COLO668 (cell line): ENCODE measurements around the gene ASNS.
A peak's percentile ranks its signal among the peaks of the same experiment; 100 is the strongest.
"Not testable (repeated sequence)": the region's sequence is repeated elsewhere in the genome, so short reads cannot be mapped to it uniquely, and the experiment has no call there.

ENCODE experiments used
- DNase-seq: peaks from one replicate; lab custom pipeline; 2025; ENCODE audit not compliant: unreplicated experiment; lab: John Stamatoyannopoulos, UW

ASNS gene, protein sequence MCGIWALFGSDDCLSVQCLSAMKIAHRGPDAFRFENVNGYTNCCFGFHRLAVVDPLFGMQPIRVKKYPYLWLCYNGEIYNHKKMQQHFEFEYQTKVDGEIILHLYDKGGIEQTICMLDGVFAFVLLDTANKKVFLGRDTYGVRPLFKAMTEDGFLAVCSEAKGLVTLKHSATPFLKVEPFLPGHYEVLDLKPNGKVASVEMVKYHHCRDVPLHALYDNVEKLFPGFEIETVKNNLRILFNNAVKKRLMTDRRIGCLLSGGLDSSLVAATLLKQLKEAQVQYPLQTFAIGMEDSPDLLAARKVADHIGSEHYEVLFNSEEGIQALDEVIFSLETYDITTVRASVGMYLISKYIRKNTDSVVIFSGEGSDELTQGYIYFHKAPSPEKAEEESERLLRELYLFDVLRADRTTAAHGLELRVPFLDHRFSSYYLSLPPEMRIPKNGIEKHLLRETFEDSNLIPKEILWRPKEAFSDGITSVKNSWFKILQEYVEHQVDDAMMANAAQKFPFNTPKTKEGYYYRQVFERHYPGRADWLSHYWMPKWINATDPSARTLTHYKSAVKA

DNA sequence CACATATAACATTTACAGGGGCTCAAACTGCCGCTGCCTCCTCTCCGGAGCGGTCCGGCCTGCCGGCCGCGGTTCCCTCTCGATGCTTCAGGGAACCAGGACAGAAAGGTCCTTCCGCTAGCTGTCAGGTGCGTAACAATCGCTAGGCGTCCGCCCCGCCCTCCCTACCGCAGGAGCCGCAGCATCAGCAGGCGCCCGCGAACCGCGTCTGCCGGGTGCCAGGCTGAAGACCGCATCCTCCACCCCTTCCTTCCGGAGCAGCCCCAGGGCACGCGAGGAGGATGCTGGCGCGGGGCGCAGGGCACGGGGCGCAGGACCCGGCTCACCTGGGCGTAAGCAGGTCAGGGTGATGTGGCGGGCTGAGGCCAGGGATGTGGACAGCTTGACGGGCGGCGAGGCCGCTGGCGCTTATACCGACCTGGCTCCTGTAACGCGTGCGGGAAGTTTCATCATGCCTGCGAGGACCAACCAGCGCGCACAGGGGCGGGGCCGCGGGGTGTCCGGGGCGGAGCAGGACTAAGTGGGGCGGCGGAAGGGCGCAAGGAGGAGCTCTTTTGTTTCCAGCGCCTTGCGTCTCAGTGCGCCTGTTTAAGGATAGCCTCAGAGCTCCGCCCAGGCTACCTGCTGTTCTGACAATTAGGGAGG is at the start of gene ASNS:
Gene ASNS, minus strand, starts transcription at position 384 of the 645 bp plus-strand sequence. CDS start 3,252 bp downstream, outside the sequence.
- peak; percentile 95 for DNase-seq

DNA sequence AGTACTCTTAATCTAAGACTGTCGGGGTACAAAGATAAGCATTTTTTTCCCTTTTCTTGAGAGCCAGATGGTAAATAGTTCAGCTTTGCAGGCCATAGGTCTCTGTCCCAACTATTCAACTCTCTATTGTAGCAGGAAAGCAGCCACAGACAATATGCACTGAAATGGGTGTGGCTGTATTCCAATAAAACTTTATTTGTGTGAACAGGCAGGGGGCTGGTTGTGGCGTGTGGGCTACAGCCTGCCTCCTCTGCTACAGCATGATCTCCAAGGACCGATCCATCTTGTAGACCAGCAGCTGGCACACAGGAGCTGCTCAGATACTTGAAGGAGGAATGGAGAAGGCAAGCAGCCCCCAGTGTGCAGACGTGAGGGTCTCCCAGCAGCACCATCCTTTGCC is 49.0 kb upstream of the ASNS start:
- not testable (repeated sequence) for DNase-seq

DNA sequence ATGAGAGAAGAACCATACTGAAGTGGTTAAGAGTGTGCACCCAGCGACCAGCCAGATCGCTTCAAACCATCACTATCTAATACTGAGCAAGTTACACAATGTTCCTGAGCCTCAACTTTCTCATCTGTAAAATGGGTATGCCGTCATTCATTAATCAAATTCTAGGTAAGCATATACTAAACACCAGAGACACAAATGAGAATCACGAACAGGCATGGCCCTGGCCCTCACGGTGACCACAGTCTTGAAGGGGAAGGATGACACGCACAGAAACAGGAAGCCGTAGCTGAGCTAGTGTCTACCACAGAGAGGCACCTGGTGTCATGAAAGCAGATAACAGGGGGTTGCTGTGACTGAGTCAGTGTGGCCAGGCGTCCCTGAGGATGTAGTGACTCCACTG is 43.1 kb upstream of the ASNS start:
- not testable (repeated sequence) for DNase-seq

DNA sequence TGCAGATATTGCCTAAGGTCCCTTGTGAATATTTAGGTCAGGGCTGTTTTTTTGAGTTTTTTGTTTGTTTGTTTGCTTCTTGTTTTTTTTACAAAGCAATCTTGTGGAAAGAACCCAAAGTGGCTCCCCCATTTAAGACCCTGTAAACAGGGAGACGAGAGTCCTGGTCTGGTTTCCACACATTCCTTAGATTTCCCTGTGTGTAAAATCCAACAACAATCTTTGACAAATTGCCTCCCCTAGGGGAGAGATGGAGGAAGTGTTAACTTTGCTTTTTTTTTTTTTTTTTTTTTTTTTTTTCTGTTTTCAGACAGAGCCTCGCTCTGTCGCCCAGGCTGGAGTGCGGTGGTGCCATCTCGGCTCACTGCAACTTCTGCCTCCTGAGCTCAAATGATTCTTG is 40.1 kb upstream of the ASNS start:
- DNase-seq = not testable (repeated sequence)

DNA sequence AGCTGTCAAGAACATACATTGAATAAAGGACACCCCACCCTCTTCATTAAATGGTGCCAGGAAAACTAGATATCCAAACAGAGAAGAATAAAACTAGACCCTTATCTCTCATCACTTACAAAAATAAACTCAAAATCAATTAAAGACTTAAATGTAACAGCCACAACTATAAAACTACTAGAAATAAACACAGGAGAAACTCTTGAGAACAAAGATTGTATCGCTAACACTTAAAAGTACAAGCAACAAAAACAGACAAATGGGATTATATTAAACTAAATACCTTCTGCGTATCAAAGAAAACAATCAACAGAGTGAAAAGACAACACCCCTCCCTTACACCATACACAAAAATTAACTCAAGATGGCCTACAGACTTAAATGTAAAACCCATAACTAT is 24.7 kb upstream of the ASNS start:
- not testable (repeated sequence) for DNase-seq

DNA sequence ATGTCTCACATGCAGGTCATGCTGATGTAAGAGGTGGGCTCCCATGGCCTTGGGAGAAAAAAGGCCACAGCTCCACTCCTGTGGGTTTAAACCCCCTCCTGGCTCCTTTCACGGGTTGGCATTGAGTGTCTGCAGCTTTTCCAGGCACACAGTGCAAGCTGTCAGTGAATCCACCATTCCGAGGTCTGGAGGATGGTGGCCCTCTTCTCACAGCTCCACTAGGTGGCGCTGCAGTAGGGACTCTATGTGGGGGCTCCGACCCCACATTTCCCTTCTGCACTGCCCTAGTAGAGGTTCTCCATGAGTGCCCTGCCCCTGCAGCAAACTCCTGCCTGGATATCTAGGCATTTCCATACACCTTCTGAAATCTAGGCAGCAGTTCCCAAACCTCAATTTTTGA is 19.5 kb upstream of the ASNS start:
- DNase-seq = not testable (repeated sequence)

DNA sequence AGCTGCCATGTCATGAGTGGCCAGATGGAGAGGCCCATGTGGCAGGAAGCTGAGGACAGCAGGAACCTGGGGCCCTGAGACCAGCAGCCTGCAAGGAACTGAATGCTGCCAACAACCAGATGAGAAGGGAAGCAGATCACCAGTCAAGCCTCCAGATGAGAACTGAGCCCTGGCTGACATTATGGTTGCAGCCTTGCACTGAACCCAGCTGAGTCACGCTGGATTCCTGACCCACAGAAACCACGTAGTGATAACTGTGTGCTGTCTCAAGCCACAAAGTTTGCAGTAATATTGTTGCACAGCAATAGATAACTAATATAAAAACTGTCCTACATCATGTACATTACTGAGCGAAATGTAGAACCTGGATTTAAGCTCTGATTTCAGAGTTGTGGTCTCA is 7.3 kb upstream of the ASNS start:
- not testable (repeated sequence) for DNase-seq

DNA sequence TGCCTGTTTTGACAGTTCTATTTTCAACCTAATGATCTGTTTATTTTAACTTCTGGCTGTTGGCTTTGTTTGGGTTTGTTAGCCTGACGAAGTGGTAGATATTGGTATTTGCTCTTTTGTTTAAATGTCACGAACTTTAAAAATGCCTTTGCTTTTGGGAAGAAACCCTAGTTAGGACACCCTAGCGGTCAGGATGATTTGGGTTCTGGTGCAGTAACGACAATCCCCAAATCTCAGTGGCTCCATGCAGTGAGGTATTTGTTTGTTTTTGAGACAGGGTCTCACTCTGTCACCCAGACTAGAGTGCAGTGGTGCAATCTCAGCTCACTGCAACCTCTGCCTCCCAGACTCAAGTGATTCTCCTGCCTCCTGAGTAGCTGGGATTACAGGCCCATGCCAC is 2.7 kb upstream of the ASNS start:
- DNase-seq = not testable (repeated sequence)

DNA sequence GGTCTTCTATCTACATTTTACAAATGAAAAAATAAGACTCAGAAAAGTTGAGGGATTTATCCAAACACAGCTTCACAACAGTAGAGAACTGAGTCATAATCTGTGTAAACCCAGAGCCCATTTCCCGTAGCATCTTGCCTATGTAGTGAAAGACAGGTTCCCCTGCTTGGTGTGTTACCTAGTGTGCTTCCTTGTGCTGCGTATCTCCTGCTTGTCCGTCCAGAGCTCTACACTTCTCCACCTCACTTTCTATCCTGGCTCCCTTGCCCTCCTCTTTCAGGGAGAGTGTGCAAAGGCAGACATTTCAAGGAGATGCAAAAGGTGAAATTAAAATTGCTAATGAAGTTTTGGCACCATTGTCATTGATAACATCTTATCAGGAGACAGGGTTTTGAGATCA is 1.4 kb upstream of the ASNS start:
- DNase-seq = no peak

DNA sequence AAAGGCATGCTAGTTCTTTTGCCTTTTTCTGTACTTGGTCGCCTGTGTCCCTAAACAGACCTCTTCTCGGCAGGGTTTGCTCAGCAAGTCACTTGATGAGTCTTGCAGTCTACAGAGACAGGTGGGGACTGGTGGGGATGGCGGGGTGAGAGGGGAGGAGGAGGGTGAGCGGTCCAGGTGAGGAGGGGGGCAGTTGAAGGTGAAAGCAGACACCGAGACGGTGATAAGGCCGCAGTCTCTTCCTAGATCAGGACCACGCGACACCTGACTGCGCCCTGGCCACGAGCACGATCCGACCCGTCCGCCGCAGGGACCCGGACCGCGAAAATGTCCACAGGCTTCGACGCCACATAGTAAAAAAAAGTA is 566 bp downstream of the ASNS start:
- DNase-seq = peak; percentile 78

DNA sequence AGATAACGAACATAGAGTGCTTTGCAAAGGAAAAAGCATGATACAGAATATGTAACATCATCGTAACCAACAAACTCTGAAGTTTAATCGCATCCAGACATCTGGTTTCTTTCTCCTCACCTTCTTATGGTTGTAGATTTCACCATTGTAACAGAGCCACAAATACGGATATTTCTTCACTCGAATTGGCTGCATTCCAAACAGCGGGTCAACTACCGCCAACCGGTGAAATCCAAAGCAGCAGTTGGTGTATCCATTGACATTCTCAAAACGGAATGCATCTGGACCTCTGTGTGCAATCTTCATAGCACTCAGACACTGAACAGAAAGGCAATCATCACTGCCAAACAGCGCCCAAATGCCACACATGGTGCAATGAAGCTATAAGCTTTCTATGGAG is 3.4 kb downstream of the ASNS start:
- DNase-seq = no peak

DNA sequence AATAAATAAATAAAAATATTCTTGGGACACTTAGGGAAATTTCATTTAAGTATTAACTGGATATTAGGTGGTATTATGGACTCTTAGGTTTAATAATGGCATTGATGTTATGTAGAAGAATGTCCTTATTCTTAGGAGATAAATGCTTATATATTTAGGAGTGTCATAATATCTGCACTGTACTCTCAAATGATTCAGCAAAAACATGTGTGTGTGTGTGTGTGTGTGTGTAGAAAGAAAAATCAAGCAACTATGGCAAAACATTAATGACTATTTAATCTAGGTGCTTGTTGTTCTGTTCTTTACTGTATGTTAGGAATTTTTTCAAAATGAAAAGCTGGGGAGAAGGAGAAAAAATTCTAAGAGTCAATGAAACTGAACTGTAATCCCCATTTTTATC is 3.9 kb downstream of the ASNS start:
- no peak for DNase-seq

DNA sequence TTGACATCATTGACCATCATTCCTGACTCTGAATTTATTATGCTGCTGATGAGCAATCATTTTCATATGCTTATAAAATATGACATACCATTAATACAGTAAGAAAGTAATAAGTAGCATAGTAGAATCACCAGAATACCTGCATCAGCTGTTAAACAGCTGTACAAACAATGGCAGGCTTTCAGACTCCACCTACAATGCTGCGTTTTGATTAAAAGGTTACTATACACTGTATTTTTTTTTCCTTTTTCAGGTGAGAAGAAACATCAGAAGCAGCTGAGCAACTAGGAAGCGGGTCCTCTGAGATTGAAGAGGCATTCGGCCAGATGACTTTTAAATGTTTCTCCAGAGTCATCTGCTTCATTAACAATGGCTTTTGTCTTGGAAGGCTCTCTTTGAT is 7.1 kb downstream of the ASNS start:
- no peak for DNase-seq

DNA sequence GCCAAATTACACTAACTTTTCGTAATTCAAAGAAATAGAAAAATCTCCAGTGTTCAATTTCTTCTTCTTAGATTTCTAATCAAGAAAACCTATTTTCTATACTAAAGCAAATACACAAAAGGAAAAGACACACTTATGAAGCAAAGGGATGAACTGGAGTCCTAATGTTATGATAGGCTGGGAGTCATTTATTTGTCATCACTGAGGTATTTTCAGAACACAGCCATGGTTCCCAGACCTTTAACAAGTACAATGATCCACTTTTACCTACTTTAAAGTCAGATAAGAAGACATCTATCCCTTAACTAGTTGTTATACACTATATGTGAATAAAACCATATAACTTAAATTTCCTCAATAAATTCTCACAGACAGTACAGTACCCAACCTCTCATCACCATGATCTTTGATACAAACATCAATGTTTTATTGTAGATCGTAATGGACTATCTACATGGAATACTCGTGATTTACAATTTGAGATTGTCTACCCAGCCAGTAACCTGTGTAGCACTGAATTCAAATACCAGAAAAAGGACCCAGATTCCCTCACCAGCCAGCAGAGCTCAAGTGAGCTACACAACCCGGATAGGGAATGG is 12.5 kb downstream of the ASNS start:
- no peak for DNase-seq

DNA sequence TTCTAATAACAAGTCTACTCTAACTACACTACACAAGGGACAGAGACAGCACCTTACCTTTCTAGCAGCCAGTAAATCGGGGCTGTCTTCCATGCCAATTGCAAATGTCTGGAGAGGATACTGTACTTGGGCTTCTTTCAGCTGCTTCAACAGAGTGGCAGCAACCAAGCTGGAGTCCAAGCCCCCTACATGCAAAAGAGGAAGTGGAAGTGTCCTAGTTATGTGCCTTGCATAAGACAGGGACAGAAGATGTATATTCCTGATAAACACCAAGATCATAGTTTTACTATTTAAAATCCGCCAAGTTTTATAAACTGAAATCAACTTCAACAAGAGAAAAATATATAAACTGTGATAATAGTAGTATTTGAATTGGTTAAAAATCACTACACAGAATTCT is 14.0 kb downstream of the ASNS start:
- DNase-seq = no peak

DNA sequence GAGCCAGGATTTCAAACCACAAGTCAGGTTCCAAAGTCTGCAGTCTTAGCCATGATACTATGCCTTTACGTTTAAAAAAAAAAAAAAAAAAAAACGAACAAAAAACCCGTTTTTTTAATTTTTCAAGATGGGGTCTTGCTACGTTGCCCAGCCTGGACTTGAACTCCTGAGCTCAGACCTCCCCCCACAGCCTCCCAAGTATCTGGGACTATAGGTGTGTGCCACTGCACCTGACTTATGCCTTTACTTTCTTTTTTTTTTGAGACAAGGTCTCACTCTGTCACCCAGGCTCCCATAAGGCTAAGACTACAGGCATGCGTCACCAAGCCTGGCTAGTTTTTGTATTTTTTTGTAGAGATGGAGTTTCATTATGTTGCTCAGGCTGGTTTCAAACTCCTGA is 14.7 kb downstream of the ASNS start:
- no peak for DNase-seq

DNA sequence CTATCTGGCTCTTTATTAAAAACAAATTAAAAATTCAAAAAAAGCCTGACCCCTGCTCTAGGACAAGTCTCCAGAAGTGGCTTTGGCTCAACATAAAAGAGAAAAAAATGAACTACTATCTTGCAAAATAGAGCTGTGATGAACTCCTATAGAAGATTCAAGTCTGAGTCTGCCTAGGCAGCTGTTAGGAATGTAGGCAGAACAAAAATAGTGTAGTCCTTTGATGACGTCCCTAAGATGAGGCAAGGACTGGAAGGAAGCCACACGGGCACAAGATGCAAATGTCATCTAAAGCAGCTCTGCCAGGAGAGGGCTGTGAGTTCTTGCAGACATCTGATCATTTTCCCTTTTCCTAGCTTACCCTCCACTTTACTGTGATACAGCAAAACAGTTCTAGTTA is 20.5 kb downstream of the ASNS start:
- no peak for DNase-seq

DNA sequence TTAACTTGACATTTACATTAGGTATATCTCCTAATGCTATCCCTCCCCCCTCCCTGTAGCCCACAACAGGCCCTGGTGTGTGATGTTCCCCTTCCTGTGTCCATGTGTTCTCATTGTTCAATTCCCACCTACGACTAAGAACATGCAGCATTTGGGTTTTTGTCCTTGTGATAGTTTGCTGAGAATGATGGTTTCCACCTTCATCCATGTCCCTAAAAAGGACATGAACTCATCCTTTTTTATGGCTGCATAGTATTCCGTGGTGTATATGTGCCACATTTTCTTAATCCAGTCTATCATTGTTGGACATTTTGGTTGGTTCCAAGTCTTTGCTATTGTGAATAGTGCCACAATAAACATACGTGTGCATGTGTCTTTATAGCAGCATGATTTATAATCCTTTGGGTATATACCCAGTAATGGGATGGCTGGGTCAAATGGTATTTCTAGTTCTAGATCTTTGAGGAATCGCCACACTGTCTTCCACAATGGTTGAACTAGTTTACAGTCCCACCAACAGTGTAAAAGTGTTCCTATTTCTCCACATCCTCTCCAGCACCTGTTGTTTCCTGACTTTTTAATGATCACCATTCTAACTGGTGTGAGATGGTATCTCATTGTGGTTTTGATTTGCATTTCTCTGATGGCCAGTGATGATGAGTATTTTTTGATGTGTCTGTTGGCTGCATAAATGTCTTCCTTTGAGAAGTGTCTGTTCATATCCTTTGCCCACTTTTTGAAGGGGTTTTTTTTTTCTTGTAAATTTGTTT is 21.8 kb downstream of the ASNS start:
- not testable (repeated sequence) for DNase-seq

DNA sequence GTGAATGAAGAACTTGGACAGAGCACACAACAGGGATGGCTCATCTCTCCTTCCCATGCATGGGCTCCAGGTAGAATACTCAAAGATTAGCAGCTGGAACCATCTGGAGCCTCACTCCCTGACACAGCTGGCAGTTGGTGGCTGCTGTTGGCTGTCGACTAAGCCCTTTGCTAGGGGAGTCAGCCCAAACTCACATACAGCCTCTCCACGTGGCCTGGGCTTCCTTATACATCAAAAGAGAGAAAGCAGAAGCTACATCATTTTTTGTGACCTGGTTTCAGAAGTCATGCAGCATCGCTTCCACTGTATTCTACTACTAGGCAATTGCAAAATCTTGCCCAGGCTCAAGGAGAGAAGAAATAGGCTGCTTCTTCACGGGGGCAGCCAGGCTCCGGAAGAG is 24.4 kb downstream of the ASNS start:
- DNase-seq = no peak

DNA sequence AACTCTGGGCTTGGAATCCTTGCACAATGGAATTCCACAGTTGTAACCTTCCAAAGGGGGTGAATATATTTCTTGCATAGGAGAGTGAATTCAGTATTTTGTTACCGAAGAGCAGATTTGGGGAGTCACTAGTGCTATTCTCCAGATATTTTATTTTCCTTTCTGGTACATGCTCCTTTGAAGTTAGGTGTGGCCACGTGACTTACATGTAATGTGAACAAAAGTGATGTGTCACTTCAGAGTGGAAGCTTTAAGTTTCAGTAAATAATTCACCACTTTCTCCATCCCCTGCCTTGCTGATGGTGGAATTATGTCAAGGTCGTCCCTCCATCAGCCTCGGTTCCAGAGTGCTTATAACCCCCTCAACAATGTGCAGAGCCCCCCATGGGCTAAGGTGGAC is 25.3 kb downstream of the ASNS start:
- DNase-seq = no peak

DNA sequence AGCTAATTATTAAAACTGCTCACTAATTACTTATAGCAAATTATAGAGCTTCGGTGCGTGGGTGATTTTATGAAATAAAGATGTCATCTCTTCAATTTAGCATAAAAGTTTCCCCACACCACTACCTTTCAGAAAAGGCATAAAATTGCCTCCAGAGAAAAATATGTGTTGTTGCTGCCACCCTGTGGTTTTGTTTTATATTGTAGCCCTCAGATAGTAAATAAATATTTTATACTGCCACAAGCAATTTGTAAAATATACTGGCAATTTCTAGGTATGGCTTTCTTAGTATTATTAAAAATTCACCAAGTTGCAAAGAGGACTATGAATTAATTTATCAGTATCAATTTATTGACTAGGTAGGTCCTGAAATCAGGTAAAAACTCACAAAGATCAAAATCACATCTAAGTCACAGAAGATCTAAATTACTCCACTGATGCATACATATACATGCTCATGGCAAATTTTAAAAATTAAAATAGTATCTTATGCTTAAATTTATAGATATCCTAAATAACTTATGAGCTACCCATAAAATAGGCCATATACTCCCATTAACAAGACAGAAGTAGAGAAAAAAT is 26.5 kb downstream of the ASNS start:
- DNase-seq = no peak
